Measurements from ENCODE around the gene ANKRD13D. TPM values are rescaled to one million over a fixed set of nuclear protein-coding genes. Genes with fewer than 3 reads are reported as not detected.

ANKRD13D gene
- total and polyA plus RNA-seq, 2 of the 8 experiments (the other 6 are each of a cell fraction or from before 2014, with no cell fraction given) = 24.9 to 26.5 TPM

GRCh38 chr11:67276781-67277230, 12.3 kb upstream of the ANKRD13D start (continued):
- TF ChIP-seq ATF2 (IDR thresholded peaks at IDR 0.05; ENCODE audit: low read length) = no peak
- no peak for TF ChIP-seq BCL11A (IDR thresholded peaks at IDR 0.05; ENCODE audit: low read depth in 2 of 2, low read length in 2 of 2)
- no peak for TF ChIP-seq RBBP5 (IDR thresholded peaks at IDR 0.05; ENCODE audit: borderline replicate concordance, low read depth, low read length)
- TF ChIP-seq TAF7 (optimal IDR thresholded peaks at IDR 0.05; ENCODE audit: borderline replicate concordance, low read depth, low read length) = no peak
- TF ChIP-seq CTBP2 (IDR thresholded peaks at IDR 0.05; ENCODE audit: borderline replicate concordance, insufficient read depth, insufficient read length, low read length) = no peak
- TF ChIP-seq POLR2A (IDR thresholded peaks at IDR 0.05; ENCODE audit: control extremely low read depth in 1 of 2, low read depth in 2 of 2, low read length in 2 of 2) = no peak
- TF ChIP-seq HDAC2 (IDR thresholded peaks at IDR 0.05; ENCODE audit: borderline replicate concordance in 1 of 2, low read depth in 2 of 2, low read length in 2 of 2) = no peak
